A204.1 (cell line): ENCODE data around the gene THBD.

ENCODE experiments used
- FAIRE-seq: peaks from 2 replicates; lab custom pipeline; 2012; peaks lifted over from hg19 to GRCh38; lab: Jason Lieb, UNC

The THBD gene

DNA sequence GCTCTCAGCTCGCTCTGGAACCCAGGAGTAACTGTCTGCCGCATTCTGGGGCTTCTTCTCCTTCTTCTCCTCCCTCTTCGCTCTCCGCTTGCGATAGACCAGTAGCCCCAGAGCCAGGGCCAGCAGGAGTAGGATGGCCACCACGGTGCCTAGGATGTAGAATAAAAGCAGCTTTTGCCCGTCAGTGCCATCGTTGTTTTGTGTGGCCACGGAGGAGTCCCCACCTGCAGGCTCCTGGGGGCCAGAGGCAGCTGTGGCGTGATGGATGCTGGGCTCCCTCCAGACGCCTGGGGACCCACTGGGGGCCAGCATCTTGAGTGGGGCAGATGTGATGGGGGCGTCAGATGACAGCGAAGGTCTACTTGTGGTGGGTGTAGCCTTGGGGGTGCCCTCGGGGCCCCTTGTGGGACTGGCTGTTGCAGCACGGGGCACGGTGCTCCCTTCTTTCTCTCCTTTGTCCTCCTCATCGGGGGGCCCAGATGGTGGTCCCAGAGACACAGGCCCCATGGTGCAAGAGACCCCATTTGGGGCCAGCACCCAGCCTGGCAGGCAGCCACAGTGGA lies 34.9 kb upstream of the THBD start:
- FAIRE-seq = no peak

DNA sequence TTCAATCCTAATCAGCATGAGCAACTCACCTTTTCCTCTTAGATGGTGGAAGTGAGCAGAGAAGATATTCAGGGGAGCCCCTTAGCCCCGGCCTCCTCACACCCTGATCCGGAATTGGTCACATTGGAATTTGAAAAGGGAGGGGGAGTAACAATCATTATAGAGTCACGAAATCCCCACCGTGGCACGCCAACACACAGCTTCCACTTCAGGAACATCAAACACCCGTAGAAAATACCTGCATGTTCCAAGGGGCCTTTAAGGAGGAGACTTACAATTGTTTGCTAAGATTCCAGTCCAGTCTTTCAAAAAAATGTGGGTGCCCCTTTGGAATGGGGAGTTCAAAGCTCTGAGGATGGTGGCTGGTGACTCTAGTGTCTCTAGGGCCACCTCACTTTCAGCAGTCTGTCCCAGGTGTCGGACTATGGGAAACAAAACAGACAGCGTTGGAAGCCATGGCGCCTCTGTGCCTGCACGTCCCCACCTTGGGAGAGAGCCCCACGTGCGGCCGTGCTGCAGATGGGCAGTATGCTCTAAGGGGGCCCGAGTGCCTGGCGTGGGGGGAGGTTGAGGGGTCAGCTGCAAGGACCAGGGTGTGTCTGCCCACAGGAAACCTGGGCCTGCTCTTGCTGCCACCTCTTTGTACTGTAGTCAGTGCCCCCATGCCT lies 34.2 kb upstream of the THBD start:
- FAIRE-seq = no peak

DNA sequence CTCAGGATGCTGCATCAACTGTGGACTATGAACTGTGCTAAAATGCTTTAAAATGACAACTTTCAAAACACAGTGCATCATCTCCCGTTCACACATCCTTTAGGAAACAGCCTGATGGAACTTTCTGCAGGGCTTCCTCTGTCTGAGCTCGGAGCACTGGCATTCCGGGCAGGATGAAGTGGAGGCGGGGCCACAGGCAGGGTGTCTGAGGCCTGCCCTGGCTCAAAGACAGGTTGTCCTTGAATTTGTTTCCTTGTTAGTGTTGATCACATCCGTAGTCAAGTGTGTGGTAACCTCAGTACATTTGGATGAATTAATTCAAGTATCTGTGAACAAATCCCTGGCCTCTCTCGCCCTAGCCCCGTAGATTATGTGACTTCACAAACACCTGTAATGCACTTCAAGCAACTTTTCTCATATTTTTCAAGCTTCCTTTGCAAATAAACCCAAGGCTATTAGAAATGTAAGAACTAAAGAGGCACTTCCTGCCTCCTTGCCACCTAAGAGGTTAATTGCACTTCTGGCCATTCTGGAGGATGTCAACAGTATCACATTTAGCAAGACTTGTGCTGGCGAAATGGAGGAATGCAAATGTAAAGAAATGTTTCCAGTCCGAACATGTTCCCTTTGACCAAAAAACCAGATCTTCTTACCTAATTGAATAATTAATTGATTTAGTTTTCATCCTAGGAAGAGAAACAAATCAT lies 33.5 kb upstream of the THBD start:
- FAIRE-seq = no peak

DNA sequence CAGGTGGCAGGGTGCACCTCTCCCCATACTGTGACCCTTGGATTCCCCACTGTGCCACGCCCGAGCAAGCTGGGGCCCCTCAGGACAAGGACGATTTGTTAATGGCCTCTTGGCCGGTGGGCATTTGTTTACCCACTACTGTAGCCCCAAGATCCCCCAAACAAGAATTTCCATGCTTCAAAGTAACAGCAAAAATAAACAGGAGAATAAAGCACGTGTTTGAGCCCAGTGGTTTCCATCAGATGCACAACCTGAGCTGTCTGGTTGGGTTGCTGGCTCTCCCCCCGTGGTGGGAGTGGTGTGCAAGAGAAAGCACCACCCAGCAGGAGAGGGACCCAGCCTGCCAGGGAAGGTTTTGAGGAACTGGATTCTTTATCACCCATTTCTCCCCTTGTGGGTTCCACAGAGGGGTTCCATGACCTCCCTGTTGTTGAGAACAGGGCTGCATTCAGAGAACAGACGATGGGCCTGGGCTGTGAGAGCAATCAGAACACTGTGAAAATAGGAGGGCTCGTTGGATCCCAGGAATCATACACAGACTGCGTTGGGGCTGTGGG lies 31.9 kb upstream of the THBD start:
- no peak for FAIRE-seq

DNA sequence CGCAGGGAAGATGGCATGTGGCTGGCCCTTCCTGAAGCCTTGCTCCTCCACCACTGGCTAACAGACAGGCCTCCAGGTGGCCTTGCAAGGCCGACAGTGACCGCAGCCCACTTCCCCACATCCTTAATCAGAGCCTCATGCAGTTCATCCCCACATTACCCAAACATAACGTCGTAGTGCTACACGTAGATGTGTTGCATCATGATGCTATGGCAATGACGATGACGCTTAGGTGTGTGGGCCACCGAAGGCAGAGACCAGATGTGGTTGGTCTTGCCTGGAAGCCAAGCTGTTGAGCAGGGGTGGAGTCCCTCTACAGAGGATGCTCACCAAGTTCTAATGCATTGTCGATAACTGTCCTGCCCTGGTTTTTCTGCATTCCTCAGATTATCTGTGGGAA lies 31.0 kb upstream of the THBD start:
- FAIRE-seq = no peak

DNA sequence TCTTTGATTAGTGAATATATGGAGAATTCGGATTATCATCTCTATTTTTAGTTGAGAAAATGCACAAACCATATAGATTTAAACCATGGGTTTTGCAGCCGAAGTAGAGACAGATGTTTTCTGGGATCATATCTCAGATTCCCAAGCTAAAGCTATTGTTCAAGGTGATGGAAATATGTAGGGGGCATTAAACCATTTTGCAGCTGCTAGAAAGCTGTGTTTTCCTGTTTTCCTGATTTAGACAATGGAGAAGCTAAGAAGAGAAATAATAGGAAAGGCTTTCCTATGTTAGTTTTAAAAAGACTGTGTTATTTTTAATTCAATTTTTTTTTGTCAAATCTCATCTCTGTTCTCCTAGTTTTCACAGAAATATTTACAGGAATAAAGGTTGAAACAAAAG lies 30.5 kb upstream of the THBD start:
- FAIRE-seq = no peak

DNA sequence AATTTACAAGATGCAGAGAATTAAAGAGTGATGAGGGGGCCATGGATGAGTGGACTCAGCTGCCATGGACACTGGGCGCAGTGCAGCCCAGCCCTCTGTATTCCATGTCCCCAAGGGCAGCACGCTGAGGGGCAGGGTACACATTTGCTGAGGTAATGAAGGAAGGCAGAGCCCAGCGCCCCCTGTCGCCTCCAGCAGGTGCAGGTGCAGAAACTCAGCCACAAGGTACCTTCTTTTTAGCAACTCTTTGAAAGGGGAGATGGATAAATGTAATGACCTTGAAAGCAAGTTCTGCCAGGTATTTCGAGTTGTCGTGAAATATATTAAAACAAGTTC lies 29.5 kb upstream of the THBD start:
- no peak for FAIRE-seq

DNA sequence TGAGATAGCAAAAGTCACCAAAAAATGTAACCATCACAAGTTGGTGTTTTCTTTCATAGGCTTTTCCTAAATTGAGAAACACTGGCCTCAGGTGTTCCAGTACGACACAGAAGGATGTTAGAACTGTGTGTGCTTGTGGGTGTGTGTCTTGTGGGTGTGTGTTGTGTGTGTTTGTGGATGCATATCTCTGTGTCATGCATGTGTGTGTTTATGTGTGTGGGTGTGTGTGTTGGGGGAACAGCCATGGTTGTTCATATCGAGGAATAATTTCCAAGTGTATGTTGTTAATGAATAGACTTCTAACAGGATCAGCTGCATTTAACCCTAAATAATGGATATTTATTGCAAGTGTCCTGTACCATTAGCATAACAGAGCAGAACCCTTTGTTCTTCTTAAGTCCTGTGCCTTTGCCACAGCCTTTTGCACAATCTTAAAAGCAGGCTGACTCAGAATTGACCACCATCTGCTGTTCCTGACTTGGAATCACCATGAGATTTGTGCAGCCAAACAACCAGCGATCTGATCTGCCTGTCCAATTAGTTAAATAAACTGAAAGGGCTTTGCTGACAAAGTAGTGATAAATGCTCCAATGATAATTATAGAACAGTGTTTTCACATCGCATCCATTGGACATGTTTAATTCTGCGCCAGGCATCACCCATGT lies 29.0 kb upstream of the THBD start:
- FAIRE-seq = no peak

DNA sequence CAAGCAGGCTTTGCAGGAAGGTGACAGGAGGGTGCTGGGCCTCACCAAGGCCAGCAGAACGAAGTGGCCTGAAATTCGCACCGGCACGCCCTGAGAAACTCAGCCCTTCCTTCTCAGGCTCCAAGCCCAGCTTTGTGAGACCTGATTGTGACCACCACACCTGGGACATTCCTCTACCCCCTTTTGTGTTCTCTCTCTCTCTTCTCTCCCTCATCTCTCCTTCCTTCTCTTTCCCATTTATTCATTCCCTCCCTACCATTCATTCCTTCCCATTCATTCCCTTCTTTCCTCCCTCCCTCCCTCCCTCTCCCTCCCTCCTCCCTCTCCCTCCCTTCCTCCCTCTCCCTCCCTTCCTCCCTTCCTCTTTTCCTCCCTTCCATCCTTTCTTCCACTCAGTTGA lies 27.8 kb upstream of the THBD start:
- FAIRE-seq = no peak

DNA sequence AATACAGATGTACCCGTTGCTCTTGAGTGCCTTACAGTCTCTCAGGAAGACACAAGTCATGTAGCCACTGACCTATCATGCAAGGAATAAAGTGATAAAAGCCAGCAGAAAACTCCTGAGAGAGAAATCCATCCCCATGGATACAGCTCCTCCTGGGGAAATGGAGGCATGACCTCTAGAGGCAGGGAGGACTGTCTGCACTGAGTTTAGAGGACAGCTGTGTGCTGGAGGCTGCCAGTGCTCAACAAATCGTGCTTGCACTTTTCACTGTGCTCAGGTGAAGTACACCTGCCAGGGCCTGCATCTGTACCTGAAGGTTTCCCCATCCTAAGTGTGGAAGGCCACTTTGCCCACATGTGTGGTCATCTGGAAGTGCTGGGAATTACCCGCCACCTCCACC lies 24.6 kb upstream of the THBD start:
- FAIRE-seq = no peak

DNA sequence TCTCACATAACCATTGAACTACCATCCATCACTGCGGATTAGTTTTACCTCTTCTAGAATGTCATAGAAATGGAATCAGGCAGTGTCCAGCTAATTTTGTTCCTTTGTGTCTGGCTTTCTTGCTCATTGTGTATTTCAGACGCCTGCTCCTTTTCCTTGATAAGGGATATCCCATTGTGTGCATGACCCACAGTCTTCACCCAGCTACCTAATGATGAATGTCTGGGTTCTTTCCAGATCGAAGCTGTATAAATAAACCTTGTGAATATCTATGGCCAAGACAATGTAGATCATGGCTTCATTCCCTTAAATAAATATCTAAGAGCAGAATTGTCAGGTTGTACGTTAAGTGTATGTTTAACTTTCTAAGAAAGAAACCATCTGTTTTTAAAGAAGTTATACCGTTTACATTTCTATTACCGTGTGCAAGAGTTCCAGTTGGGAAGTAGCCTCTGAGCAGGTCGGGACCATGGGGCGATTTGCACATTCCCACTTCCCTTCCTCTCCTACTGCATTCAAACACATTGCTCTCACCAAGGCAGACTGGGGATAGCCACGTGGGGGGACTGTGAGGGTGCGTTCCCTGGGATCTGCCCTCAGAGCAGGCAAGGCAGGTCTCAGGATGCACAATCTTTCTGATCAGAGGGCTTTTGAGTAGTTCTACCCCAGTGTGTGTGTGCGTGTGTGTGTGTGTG lies 23.6 kb upstream of the THBD start:
- FAIRE-seq = no peak

DNA sequence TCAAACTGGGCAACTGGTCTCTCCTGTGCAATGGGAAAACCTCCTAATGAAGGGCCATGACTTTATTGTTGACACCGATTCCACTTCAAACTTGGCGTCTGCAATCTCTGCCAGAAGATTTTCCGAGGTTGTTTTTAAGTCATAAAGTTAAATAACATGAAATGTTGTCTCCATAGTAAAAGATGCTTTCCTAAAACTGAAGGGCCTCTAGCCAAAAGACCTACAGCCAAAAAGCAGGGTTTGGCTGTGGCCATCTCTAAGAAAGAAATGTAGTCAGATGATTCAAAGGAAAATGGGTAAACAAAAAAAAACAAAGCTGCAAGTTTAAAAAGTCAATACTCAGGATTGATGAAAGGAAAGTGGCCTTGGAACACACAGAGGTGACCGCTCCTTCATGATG lies 22.5 kb upstream of the THBD start:
- no peak for FAIRE-seq

DNA sequence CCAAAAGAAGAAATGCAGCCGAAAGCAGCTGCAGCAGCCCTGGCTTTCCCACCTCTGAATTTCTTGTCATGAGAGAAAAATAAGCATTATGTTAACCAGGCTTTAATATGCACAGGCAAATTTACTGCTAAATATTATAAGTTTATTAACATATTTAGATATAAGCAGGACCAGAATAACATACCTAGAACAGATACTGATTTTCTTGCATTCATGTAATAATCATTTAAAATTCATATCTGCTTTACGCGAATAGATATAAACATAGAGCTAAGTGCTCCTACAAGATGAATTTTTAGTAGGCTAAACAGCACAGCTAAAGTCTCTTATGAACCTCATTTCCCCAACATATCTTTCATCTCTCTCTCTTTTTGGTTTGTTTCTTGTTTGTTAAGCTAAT lies 21.9 kb upstream of the THBD start:
- no peak for FAIRE-seq

DNA sequence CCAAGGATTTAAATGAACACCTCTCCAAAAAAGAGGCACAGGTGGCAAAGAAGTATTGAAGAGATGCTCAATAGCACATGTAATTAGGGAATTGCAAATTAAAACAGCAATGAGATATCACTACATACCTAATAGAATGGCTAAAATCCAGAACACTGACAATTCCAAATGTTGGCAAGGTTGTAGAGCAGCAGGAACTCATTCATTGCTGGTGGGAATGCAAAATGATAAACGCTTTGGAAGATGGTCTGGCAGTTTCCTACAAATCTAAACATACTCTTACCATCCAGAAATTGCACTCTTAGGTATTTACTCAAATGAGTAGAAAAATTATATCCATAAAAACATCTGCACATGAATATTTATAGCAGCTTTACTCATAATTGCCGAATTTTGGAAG lies 19.6 kb upstream of the THBD start:
- FAIRE-seq = no peak

DNA sequence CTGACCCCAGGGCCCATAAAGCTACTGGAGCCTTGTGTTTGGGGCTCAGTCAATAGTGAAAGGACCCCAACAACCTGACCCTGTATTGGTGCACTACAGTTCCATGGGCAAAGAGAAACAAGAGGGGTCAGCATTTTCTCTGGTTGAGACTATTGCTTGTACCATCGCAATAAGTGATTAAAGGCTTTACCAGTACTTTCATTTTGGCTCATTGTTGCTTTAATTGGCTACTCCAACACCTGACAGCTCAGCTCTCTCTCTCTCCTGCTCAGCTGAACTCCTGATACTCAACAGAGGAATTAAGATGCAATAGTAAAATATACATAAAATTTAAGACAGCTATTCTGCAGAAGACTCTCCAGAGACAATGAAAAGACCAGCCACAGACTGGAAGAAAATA lies 18.8 kb upstream of the THBD start:
- no peak for FAIRE-seq

DNA sequence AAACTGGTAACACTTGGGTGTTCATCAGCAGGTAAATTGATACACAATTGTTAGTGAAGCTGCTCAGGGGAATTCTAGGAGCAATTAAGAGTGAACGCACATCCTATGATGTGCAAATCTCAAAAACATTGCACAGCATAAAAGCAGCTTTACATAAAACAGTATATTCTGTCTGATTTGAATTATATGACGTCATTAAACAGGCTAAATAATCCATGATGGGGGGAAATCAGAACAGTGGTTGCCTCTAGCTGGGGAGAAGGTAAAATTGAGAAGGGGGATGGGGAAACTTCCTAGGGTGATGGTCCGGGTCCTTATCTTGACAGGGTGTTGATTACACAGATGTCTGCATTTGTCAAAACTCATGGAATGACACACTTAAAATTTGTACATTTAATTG lies 17.3 kb upstream of the THBD start:
- FAIRE-seq = no peak

DNA sequence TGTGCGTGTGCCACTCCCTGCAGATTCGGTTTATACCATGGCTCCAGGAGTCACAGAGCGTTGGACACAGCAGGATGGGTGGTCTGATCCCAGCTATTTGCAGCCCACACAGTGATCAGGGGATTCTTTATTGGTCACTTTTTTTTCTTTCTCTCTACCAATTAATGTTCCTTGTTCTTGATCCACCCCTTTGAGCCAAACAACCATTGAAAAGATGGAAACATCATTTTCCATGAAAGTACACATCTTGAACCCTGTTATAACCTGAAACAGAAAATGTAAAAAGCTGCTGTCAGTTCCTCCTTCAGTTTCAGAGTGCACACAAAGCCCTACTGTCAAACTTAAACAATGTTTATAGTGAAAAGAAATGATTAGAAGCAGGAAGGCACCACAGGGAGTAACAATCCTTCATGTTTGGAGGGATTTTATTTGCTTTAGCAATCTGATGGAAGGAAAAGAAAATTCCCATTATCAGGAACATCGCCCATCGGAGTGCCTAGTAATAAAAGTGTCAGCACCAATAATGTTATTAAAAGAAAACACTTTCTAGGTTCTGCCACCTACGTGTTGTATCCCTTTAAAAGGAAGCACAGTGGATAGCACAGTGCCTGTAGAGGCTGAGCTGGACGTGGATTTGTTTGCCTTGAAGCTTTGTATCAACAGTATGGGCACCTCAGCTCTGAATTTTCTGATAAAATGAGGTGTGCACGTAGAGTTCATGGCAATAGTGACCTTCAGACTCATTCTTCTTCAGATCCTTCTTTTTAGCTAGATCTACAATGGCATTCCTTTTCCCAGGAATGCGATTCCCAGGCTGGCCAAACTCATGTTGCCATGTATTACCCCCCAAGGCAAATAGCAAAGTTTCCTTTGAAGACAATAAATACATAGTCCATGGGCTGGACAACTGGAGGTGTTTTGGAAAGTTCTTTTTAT lies 16.1 kb upstream of the THBD start:
- FAIRE-seq = no peak

DNA sequence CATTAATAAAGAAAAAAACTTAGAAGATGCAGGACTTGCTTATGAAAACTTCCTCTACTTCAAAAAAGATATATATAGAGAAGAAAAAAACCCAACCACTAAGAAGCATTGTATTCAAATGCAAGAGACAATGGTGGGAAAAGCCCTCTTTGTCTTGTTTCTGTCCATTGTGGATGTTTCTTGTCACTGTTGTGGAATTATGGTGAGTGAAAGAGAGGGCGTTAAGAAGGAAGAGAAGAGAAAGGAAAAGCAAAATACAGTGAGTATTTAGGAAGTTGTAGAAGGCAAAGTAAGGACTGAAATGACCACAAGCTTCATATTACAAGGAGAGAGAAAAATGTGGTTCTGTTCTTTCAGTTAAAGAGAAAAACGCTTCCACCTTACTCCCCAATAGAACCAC lies 14.1 kb upstream of the THBD start:
- no peak for FAIRE-seq

DNA sequence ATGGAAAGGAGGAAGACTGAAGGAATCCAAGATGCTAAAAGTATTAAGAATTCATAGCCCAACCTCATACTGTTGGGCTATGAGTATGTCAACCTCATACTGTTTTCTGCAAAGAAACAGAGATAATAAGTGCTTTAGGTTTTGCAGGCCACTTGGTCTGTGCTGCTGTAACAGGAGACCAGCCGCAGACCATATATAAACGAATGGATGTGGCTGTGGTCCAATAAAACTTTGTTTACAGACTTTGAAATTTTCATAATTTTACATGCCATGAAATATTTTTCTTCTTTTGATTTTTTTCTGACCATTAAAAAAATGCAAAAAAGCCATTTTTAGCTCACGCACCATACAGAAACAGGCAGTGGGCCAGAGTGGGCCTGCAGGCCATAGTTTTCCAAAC lies 13.7 kb upstream of the THBD start:
- FAIRE-seq = no peak

DNA sequence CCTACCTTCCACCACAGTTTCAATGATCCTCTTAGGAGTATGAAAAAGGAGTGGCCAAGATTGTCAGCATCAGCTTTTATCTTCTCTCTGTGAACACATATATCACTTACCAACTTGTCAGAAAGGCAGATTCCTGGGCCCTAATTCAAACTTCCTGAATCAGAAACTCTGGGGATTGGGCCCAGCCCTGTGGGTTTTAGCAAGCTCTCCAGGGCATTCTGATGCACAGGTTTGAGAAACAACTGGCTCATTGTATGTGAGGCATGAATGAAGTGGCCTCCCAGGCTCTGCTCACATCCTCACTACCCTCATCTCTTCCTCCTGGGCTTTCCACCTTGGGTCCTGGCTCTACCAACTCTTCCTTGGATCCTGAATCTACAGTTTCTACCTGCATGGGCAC lies 13.2 kb upstream of the THBD start:
- FAIRE-seq = no peak

DNA sequence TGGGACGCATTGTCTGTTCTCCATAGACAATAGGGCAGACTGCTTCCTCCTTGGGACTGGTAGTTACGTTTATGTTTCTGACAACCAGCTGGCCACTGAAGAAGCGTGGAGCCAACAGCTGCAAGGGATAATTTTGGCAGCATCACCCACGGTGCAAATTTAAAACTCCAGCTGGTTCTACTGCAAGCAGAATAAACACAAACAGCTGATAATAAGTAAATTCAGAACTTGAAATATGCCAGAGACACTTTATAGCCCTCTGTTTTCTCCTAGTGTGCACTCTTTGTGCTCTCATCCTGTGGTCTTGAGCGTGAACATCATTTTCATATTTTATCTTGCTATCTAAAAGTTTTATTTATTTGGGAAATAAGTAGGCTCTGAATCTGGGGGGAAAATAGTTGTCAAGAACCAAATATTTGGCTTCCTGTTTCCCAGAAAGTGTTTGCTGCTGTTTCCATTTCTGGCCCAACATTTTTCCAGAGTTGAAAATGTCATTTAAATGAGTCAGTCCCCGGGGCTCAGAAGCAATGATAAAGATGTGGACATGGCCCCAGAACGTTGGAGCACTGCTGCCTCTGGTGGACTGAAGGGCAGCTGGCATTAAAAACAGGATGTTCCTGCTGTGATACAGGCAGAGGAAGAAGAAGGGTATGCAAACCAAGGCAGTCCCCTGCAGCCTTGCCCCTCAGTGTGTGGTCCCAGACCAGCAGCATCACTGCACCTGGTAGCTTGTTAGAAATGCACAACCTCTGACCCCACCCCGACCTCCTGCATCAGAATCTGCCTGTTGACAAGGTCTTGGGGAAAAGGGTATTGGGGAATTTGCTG lies 12.5 kb upstream of the THBD start:
- FAIRE-seq = no peak
